Fibroblast of skin of abdomen (primary cell): ENCODE measurements around the gene KARS1.

Experiments used
- DNase-seq: peaks from one replicate; pipeline ENCODE4 v3.0.0-alpha.2; 2013

KARS1 gene

GRCh38 chr16:75579281-75579834 lies 68.1 kb downstream of the KARS1 start:
- no peak for DNase-seq

DNA sequence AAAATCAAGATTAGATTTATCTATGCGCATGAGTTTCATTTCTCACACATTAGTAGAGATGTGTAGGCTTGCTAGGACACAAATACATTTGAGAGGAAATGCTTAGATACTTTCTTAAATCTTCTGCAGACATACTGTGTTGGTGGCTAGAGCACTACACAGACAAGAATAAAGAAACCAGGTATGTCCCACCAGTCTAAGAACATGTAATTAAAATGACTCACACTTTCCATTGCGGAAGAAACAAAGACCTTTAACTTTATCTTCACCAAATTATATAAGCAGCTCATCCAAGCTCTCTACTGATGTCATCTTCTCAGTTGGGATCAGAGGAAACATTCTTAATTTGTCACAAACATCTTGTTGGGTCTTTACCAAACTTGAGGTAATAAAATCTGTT lies 68.7 kb downstream of the KARS1 start:
- no peak for DNase-seq

GRCh38 chr16:75578212-75578611 lies 69.3 kb downstream of the KARS1 start:
- DNase-seq: no peak
